Loucy (cell line): ENCODE data around the gene OR1J2.

ENCODE experiments used
- H2AFZ ChIP-seq: fragments of 200-600 bp; sonication (generic); 2 replicates; pipeline ENCODE4 v1.6.0; 2016; ENCODE audit warnings: antibody characterized with exemption, mild to moderate bottlenecking, low read length, moderate library complexity
- H3F3A ChIP-seq: fragments of 200-600 bp; 2 replicates; pipeline ENCODE4 v1.6.0; 2016; ENCODE audit warnings: antibody characterized with exemption, low read depth, mild to moderate bottlenecking
- H3K27me3 ChIP-seq: fragments of 200-600 bp; sonication (generic); 2 replicates; pipeline ENCODE4 v1.6.1; 2014; ENCODE audit warnings: low read length, mild to moderate bottlenecking; ENCODE audit not compliant: insufficient read depth, poor library complexity, severe bottlenecking
- H3K36me3 ChIP-seq: fragments of 200-600 bp; sonication (generic); 2 replicates; pipeline ENCODE4 v1.6.1; 2016; ENCODE audit warnings: low read length; ENCODE audit not compliant: insufficient read depth
- H3K4me1 ChIP-seq: fragments of 200-600 bp; sonication (generic); 2 replicates; pipeline ENCODE4 v1.5.1; 2014; ENCODE audit warnings: low read length, mild to moderate bottlenecking; ENCODE audit not compliant: insufficient read depth, poor library complexity, severe bottlenecking
- H3K4me2 ChIP-seq: fragments of 200-600 bp; sonication (generic); 2 replicates; pipeline ENCODE4 v1.6.0; 2014; ENCODE audit warnings: antibody characterized with exemption, low read length, low read depth, mild to moderate bottlenecking; ENCODE audit not compliant: poor library complexity, severe bottlenecking
- H3K4me3 ChIP-seq: fragments of 200-600 bp; sonication (generic); 2 replicates; pipeline ENCODE4 v1.5.1; 2014; ENCODE audit warnings: low read length, mild to moderate bottlenecking, mixed read lengths; ENCODE audit not compliant: poor library complexity, severe bottlenecking
- H3K79me2 ChIP-seq: fragments of 200-600 bp; sonication (generic); 2 replicates; pipeline ENCODE4 v1.6.1; 2014; ENCODE audit warnings: low read length; ENCODE audit not compliant: insufficient read depth
- H3K9ac ChIP-seq: fragments of 200-600 bp; sonication (generic); 2 replicates; pipeline ENCODE4 v1.6.0; 2014; ENCODE audit warnings: mild to moderate bottlenecking, low read depth, low read length, moderate library complexity; ENCODE audit not compliant: poor library complexity, severe bottlenecking
- H3K9me2 ChIP-seq: fragments of 200-600 bp; sonication (generic); replicated peaks from 2 replicates; pipeline ENCODE4 v1.6.1; 2016; ENCODE audit warnings: low read depth, low read length, mixed read lengths
- H3K9me3 ChIP-seq: fragments of 200-600 bp; sonication (generic); 2 replicates; pipeline ENCODE4 v1.6.1; 2014; ENCODE audit warnings: mild to moderate bottlenecking, antibody characterized with exemption, low read length, low read depth; ENCODE audit not compliant: insufficient read depth
- H4K20me1 ChIP-seq: fragments of 200-600 bp; sonication (generic); 2 replicates; pipeline ENCODE4 v1.6.0; 2014; ENCODE audit warnings: antibody characterized with exemption, low read length, mild to moderate bottlenecking; ENCODE audit not compliant: insufficient read depth, poor library complexity, severe bottlenecking
- EZH2phosphoT487 ChIP-seq: fragments of 200-600 bp; IDR thresholded peaks from 2 replicates; pipeline ENCODE4 v1.6.1; 2018; ENCODE audit warnings: antibody characterized with exemption, mild to moderate bottlenecking, moderate library complexity, borderline replicate concordance
- TF ChIP-seq, protein P1 (sequence below): fragments of 200-600 bp; sonication (generic); conservative IDR thresholded peaks from 2 replicates; pipeline ENCODE4 v1.5.1; 2014; ENCODE audit warnings: mild to moderate bottlenecking, antibody characterized with exemption, low read length

The OR1J2 gene

DNA sequence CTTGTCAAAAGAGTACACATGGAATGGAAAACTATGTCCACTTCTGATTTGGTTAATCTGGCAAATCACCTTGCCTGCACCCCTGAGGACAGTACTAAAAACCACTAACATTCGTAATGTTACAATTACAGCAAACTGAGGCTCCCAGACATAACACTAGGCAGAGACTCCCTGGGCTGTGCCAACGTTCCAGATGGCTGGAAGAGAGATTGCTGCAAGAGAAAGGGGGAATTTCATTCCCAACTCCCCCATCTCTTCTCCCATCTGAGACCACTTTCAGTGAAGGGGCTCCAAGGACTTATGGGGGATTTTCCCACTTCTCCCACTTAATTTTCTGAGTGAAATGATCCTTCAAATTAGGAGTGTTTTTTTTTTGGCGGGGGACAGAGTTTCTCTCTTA is 44.1 kb upstream of the OR1J2 start:
- Histone ChIP-seq H3K4me2 (no peak overlapping the region), H3K27me3 (peaks cover 5% of the 10 kb centered on the region), H4K20me1 (no peaks in the 10 kb centered on the region)

DNA sequence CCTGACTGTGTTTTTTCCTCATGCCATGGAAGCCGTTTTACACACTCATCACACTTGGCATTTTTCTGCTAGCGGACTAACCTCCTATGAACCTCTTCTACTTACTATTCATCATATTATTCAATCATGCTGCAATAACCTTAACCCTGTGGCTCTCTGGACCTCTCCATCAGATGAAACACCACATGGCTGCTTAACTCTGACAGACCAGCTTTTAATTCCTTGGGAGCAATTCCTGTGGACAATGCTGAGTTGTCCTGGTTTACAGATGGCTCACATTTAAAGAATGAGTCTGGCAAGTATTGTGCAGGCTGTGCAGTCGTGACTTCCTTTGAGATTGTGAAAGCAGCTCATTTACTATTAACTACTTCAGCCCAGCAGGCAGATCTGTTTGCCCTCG is 41.9 kb upstream of the OR1J2 start:
- Histone ChIP-seq H3K4me2 (no peak overlapping the region), H3K27me3 (no peaks in the 10 kb centered on the region), H3K36me3 (no peaks in the 10 kb centered on the region), H3K4me1 (peaks cover 11% of the 10 kb centered on the region), H3K4me3 (no peak overlapping the region), H3K9me2 (no peaks in the 10 kb centered on the region), H4K20me1 (no peaks in the 10 kb centered on the region), H2AFZ (no peak overlapping the region), H3K9me3 (no peaks in the 10 kb centered on the region), H3K79me2 (no peaks in the 10 kb centered on the region), H3F3A (no peaks in the 10 kb centered on the region), H3K9ac (no peak overlapping the region)
- TF ChIP-seq EZH2phosphoT487: no peak
- TF ChIP-seq, protein P1, sequence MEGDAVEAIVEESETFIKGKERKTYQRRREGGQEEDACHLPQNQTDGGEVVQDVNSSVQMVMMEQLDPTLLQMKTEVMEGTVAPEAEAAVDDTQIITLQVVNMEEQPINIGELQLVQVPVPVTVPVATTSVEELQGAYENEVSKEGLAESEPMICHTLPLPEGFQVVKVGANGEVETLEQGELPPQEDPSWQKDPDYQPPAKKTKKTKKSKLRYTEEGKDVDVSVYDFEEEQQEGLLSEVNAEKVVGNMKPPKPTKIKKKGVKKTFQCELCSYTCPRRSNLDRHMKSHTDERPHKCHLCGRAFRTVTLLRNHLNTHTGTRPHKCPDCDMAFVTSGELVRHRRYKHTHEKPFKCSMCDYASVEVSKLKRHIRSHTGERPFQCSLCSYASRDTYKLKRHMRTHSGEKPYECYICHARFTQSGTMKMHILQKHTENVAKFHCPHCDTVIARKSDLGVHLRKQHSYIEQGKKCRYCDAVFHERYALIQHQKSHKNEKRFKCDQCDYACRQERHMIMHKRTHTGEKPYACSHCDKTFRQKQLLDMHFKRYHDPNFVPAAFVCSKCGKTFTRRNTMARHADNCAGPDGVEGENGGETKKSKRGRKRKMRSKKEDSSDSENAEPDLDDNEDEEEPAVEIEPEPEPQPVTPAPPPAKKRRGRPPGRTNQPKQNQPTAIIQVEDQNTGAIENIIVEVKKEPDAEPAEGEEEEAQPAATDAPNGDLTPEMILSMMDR: no peak

More for the DNA sequence above, 44.1 kb upstream of the OR1J2 start:
- Histone ChIP-seq H3F3A (no peaks in the 10 kb centered on the region), H3K4me1 (peaks cover 11% of the 10 kb centered on the region), H3K9ac (no peak overlapping the region), H3K36me3 (no peaks in the 10 kb centered on the region), H3K9me2 (no peaks in the 10 kb centered on the region), H2AFZ (no peak overlapping the region), H3K79me2 (no peaks in the 10 kb centered on the region), H3K4me3 (no peak overlapping the region), H3K9me3 (no peaks in the 10 kb centered on the region)
- TF ChIP-seq, protein P1: no peak
- TF ChIP-seq EZH2phosphoT487: no peak

DNA sequence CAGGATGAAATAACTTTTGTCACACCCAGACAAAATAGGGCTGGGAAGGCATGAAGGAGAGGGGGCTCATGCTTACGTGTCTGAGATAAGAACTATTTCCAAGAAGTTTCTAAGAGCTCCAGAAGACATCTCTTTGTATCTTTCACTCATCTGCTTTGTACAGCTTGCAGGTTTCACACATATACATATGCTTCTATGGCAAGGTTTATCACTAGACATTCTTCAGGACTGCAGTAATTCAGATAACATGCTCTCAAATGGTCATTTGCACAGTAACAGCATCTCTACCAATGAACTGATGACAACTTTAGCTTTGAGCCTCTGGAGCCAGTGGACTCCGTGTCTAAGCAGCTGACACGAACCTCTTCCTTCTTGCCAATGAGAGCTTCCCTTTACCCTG is 36.0 kb upstream of the OR1J2 start:
- Histone ChIP-seq H4K20me1 (no peaks in the 10 kb centered on the region), H3K79me2 (no peaks in the 10 kb centered on the region), H3K9ac (no peak overlapping the region), H3K9me3 (no peaks in the 10 kb centered on the region), H3K27me3 (no peaks in the 10 kb centered on the region), H3K36me3 (no peaks in the 10 kb centered on the region), H3K9me2 (no peaks in the 10 kb centered on the region), H2AFZ (no peak overlapping the region), H3F3A (no peaks in the 10 kb centered on the region), H3K4me1 (no peaks in the 10 kb centered on the region), H3K4me2 (no peak overlapping the region), H3K4me3 (no peak overlapping the region)
- TF ChIP-seq, protein P1: no peak
- no peak for TF ChIP-seq EZH2phosphoT487
